Activated T-cell treated with anti-CD3 and anti-CD28 coated beads, Interleukin-2, amount 50 U/mL, for 72 hours (primary cell): ENCODE results near the gene GPBAR1. TPM values are rescaled to one million over a fixed set of nuclear protein-coding genes. Genes with fewer than 3 reads are reported as not detected.

ENCODE experiments used
- ATAC-seq, 2 donors: fragments of 150-1000 bp; cut with Tn5 transposase; replicated peaks in 1 of 2; 2 replicates each; pipeline ENCODE4 v1.10.0; 2021; ENCODE audit warnings: moderate library complexity in 2 of 2, mild to moderate bottlenecking in 1 of 2
- DNase-seq, 2 donors: peaks; one replicate each; pipeline ENCODE4 v3.0.0; 2021 to 2022; ENCODE audit warnings: mixed read lengths in 1 of 2
- H3K27ac Mint-ChIP-seq: one replicate; pipeline ENCODE4 v1.8.0; 2022; ENCODE audit warnings: mild to moderate bottlenecking, moderate library complexity, mixed read lengths
- H3K27me3 Mint-ChIP-seq: one replicate; pipeline ENCODE4 v1.8.0; 2022; ENCODE audit warnings: low read depth, mixed read lengths
- H3K36me3 Mint-ChIP-seq, 2 donors: one replicate each; pipeline ENCODE4 v1.8.0; 2022; ENCODE audit warnings: mixed read lengths in 2 of 2, mild to moderate bottlenecking in 1 of 2; ENCODE audit not compliant: insufficient read depth in 2 of 2
- H3K4me1 Mint-ChIP-seq: one replicate; pipeline ENCODE4 v1.8.0; 2022; ENCODE audit warnings: low read depth, mixed read lengths
- H3K4me3 Mint-ChIP-seq, 2 donors: one replicate each; pipeline ENCODE4 v1.8.0; 2022; ENCODE audit warnings: mild to moderate bottlenecking in 2 of 2, mixed read lengths in 2 of 2, moderate library complexity in 2 of 2
- H3K9me3 Mint-ChIP-seq, 2 donors: one replicate each; pipeline ENCODE4 v1.8.0; 2022; ENCODE audit warnings: mixed read lengths in 2 of 2
- total RNA-seq, 2 donors: library from RNA; stranded (reverse); gene quantifications; one replicate each; pipeline ENCODE4 v1.2.3, GENCODE V29; 2022

Gene GPBAR1
- total RNA-seq, 2 donors from 2014 or later, result 0.76 to 1.4 TPM

DNA sequence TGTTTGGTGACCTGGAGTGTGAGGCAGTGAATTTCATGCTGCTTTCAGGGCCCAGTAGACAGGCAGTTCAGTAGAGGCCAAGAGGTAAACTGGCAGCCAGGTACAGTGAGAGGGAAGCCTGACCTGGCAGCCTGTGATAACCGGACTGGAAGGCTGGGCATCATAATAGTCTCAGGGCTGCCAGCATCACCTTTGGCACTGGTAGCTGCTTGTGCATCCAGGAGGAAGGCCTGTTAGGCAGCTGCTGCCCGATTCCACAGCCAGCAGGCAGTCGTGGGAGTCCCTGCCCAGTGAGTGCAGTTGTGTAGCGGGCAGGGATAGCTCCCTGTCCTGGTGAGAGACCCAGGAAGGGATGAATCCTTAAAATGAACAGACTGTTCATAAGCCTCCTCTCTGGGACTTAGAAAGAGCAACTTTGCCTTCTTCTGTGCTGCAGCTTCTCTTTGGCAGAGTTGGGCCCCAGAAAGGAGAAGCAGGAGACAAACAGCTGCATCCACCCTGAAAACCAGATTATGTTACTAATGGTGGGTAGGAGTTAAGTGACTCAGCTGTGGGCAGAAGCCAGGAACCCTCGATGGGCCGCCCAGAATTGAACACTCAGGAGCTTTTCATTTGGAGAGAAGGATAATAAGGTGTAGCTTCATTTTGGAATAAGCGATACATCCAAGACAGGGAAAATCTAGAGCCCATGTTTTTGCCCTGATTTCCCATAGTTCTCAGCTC lies 8.1 kb upstream of the GPBAR1 start:
- peaks cover 19 to 29% of the 10 kb centered on the region in 2 donors for H3K36me3 Mint-ChIP-seq
- ATAC-seq, result peak; percentile 18 to 25
- no peaks in the 10 kb centered on the region for H3K27me3 Mint-ChIP-seq
- no peaks in the 10 kb centered on the region for H3K9me3 Mint-ChIP-seq
- H3K4me1 Mint-ChIP-seq, result peaks cover 43% of the 10 kb centered on the region
- DNase-seq, result no peak
- peak overlapping the region; percentile 49 for H3K27ac Mint-ChIP-seq
- no peak overlapping the region for H3K4me3 Mint-ChIP-seq

DNA sequence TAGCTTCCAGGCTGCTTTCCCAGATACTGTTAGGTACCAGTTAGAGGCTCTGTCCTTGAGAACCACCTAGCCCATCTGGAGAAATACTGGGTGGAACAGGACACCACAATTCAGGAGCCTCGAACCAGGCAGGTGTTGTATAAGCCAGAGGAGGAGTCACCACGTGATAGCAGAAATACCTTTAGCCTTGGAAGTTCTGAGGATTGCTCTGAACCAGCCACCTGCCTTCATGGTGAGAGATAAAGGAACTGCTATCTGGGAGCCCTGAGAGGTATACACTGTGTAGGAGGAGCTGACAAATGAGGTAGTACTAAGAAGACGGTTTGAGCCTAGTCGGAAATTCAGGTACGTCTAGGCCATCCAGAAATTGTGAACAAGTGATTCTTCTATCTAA lies 7.6 kb upstream of the GPBAR1 start:
- peaks cover 16 to 27% of the 10 kb centered on the region in 2 donors for H3K36me3 Mint-ChIP-seq
- H3K27me3 Mint-ChIP-seq, result no peaks in the 10 kb centered on the region
- H3K4me3 Mint-ChIP-seq, result no peak overlapping the region
- H3K9me3 Mint-ChIP-seq, result no peaks in the 10 kb centered on the region
- ATAC-seq (no peak), DNase-seq (no peak)
- H3K4me1 Mint-ChIP-seq, result peaks cover 45% of the 10 kb centered on the region
- H3K27ac Mint-ChIP-seq, result peak overlapping the region; percentile 6

DNA sequence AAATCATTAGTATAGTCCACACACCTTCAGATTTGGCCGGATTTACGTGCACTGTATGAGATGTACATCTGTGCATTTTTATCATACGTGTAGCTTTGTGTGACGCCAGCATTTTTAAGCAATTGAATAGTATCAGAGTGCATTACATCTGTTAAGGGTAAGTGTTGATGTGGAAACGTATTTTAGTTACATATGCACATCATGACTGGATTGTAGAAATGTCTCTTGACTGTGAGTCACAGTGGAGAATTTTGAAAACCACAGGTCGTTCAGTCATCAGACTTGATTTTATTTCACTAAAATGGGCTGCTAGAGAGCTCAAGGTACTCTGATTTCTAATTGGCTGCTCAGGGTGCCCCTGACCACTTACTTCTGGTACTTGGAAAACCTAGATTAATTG lies 5.4 kb upstream of the GPBAR1 start:
- peaks cover 9 to 10% of the 10 kb centered on the region in 2 donors for H3K36me3 Mint-ChIP-seq
- H3K4me1 Mint-ChIP-seq, result peaks cover 45% of the 10 kb centered on the region
- DNase-seq (no peak), ATAC-seq (peak; percentile 43)
- no peak overlapping the region for H3K4me3 Mint-ChIP-seq
- H3K9me3 Mint-ChIP-seq, result no peaks in the 10 kb centered on the region
- H3K27me3 Mint-ChIP-seq, result no peaks in the 10 kb centered on the region
- H3K27ac Mint-ChIP-seq, result peak overlapping the region; percentile 61

DNA sequence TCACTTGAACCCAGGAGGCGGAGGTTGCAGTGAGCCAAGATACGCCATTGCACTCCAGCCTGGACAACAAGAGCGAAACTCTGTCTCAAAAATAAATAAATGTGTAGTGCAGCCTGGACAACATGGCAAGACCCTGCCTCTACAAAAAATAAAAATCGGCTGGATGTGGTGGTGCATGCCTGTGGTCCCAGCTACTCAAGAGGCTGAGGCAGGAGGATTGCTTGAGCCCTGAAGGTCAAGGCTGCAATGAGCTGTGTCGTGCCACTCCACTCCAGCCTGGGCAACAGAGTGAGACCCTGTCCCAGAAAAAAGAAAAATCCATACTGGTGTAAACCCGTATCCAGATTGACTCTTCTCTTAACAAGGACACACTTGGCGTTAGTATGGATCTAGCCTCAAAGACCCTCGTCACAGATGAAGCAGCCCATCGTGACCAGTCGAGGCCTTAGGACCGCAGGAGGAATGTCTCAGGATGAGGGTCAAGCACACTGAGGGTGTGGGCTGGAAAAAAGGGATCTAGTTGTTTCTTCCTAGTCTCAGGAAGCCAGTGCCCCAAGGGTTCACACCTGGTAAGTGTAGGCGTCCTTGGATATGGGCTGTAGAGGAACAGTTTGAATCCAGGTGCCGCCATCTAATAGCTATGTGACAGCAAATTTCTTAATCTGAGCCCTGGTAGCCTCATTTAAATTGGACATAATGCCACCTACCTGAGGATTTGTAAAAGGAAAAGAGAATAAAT lies 4.0 kb upstream of the GPBAR1 start:
- Mint-ChIP-seq H3K4me1 (peaks cover 45% of the 10 kb centered on the region), H3K9me3 (no peaks in the 10 kb centered on the region), H3K36me3 (peaks cover 7 to 9% of the 10 kb centered on the region in 2 donors), H3K27ac (peak overlapping the region; percentile 36), H3K4me3 (no peak overlapping the region), H3K27me3 (no peaks in the 10 kb centered on the region)
- ATAC-seq, result no peak
- no peak for DNase-seq

DNA sequence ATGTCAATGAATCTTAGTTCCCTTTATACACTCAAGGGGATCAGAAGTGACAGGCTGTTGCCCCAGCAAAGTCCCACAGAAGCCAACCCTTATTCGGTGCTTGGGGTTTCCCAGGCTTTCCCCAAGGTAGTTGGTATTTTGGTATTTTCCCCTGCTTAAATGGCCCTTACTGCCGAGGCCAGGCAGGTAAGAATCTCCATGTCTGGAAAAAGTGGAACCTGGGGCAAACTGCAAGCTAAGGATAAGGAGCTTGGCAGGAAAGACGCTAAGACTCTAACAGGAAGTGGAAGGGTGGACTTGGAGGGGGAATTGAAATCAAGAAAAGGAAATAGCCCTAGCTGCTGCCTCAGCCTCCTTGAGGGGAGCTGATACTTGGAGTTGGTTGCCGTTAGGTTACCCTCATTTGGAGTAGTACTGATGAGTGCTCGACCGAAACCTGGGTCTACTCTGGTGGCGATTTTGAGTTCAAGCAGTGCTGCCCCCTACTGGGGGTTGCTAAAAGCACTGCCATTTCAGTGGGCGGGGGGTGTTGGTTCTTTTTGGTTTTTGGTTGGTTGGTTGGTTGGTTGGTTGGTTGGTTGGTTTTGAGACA lies 3.3 kb upstream of the GPBAR1 start:
- ATAC-seq, result peak; percentile 66 to 72
- Mint-ChIP-seq H3K4me3 (peak overlapping the region; percentile 45 to 56), H3K36me3 (peaks cover 6 to 7% of the 10 kb centered on the region in 2 donors)

DNA sequence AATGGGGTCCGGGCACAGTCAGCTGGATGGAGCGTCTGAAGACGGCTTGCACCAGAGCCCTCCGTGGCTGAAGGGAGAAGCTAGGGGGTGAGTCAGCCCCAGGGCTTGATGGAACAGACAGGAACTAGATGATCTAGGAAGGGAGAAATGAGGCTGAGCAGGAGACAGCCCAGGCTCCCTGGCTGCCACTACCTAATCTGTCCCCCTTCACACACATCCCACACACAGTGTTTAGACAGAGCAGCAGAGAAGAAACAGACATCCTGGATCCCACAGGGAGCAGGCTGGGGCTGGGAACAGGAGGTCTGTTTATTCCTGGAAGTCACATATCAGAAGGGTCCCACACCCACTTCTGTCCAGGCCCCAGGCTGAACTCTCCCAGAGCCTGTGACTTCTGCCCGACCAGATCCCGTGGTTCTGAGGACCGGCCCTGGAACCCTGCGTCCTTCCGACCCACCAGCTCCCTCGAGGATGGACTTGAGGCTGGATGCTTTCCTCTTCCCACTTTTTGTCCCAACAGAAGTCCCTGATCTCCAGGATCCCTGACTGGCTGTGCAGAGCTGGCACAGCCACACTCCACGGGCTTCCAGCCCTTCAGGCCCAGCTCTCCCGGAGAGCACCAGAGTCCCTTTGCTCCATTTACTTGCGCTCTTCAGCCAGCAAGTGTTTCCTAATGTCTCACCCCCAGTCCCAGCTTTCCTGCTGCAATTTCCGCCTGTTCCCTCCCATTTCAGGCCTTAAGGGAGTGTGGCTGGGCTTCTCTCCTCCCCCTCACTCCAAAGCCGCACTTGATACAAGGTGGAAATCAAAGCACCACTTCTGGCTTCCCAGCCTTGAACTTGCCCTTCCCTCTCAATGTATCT lies 1.5 kb upstream of the GPBAR1 start:
- no peak for DNase-seq
- no peaks in the 10 kb centered on the region for H3K9me3 Mint-ChIP-seq
- no peak overlapping the region for H3K4me3 Mint-ChIP-seq
- H3K4me1 Mint-ChIP-seq, result peaks cover 37% of the 10 kb centered on the region
- ATAC-seq, result no peak
- peak overlapping the region; percentile 85 for H3K27ac Mint-ChIP-seq
- no peaks in the 10 kb centered on the region for H3K27me3 Mint-ChIP-seq
- peaks cover 1 to 6% of the 10 kb centered on the region in 2 donors for H3K36me3 Mint-ChIP-seq

More for the DNA sequence above, 3.3 kb upstream of the GPBAR1 start:
- peak overlapping the region; percentile 90 for H3K27ac Mint-ChIP-seq
- peaks cover 41% of the 10 kb centered on the region for H3K4me1 Mint-ChIP-seq
- DNase-seq, result peak; percentile 74 to 84
- no peaks in the 10 kb centered on the region for H3K27me3 Mint-ChIP-seq
- no peaks in the 10 kb centered on the region for H3K9me3 Mint-ChIP-seq

DNA sequence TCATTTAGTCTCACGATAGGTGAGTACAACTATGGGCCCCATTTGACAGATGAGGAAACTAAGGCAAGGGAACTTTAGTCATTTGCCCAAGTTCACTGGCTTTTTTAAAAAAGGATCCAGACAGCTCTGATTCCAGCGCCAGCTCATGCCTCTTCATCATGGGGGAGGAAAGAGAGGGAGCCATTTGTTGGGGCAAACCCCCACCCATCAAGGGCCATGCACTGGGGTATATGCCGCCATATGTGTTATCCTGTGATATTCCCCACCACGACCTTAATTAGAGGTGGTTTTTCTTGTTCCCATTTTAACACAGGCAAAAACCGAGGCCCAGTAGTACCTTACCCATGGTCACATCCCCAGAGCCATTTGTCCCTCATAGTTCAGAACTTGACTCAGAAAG lies 649 bp upstream of the GPBAR1 start:
- Mint-ChIP-seq H3K27ac (no peak overlapping the region), H3K9me3 (no peaks in the 10 kb centered on the region), H3K4me3 (no peak overlapping the region), H3K27me3 (no peaks in the 10 kb centered on the region), H3K36me3 (peaks cover 1 to 4% of the 10 kb centered on the region in 2 donors), H3K4me1 (peaks cover 31% of the 10 kb centered on the region)
- ATAC-seq, result no peak
- DNase-seq, result no peak

DNA sequence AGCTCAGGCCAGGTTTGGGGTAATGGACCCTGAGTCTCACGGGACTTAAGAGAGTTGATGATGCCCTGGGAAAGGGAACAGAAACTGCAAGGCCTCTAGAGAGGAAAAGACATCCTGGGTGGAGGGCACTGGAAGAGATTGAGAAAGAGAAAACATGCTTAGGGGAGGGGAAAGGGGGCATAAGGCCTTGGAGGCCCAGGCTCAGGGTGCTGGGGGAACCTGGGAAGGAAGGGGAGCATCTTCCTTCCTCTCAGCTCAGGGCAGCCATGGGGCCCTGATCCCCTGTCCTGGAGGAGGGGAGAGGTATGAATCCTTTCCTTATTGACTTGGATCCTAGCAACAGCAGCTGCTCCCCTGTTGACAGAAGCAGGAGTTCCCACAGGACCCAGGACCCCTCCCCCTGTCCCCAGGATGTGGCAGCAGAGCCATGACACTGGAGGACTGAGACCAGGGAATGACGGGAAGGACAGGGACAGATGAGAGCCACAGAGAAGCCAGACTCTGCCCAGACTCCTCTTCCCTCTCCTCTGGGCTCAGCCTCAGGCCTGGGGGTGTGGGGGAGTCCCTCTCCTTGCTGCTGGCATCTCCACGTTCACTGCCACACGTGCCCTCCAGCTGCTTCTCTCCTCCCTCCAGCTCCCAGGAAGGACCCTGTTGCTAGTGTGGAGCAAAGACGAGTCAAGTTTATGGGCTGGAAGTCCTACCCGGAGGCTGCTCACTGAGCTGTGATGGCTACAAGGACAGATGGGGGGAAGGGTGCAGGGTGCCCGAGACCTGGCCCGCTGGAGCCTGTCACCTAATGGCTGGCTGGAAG lies 815 bp downstream of the GPBAR1 start:
- Mint-ChIP-seq H3K4me3 (no peak overlapping the region), H3K9me3 (no peaks in the 10 kb centered on the region), H3K36me3 (peaks cover 0 to 6% of the 10 kb centered on the region in 2 donors), H3K27me3 (no peaks in the 10 kb centered on the region), H3K4me1 (peaks cover 19% of the 10 kb centered on the region), H3K27ac (peak overlapping the region; percentile 38)
- no peak for DNase-seq
- no peak for ATAC-seq

DNA sequence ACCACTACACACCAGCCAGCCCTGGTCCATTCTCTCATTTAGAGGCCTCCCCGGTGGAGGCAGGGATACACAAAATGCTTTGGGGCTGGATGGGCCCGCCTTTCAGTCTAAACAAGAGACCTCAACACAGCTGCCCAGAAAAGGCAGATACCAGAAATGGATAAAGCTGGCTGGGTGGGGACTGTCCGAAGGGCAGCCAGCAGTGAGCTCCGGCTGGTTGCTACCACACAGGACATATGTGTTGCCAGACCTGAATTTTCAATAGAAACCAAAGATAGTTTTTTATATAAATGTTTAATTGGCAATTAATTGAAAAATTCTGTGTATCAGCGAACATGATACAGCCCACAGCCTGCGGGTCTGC lies 1.4 kb downstream of the GPBAR1 start:
- Mint-ChIP-seq H3K27me3 (no peaks in the 10 kb centered on the region), H3K9me3 (no peaks in the 10 kb centered on the region), H3K4me3 (no peak overlapping the region), H3K4me1 (peaks cover 17% of the 10 kb centered on the region), H3K27ac (peak overlapping the region; percentile 38), H3K36me3 (peaks cover 0 to 6% of the 10 kb centered on the region in 2 donors)
- DNase-seq (no peak), ATAC-seq (no peak)

DNA sequence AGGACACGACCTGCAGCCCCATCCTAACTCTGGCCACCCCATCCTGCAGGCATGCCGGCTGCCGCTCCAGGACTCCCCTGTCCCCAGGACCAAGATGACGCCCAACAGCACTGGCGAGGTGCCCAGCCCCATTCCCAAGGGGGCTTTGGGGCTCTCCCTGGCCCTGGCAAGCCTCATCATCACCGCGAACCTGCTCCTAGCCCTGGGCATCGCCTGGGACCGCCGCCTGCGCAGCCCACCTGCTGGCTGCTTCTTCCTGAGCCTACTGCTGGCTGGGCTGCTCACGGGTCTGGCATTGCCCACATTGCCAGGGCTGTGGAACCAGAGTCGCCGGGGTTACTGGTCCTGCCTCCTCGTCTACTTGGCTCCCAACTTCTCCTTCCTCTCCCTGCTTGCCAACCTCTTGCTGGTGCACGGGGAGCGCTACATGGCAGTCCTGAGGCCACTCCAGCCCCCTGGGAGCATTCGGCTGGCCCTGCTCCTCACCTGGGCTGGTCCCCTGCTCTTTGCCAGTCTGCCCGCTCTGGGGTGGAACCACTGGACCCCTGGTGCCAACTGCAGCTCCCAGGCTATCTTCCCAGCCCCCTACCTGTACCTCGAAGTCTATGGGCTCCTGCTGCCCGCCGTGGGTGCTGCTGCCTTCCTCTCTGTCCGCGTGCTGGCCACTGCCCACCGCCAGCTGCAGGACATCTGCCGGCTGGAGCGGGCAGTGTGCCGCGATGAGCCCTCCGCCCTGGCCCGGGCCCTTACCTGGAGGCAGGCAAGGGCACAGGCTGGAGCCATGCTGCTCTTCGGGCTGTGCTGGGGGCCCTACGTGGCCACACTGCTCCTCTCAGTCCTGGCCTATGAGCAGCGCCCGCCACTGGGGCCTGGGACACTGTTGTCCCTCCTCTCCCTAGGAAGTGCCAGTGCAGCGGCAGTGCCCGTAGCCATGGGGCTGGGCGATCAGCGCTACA lies 2.1 kb downstream of the GPBAR1 start:
- H3K9me3 Mint-ChIP-seq, result no peaks in the 10 kb centered on the region
- peak overlapping the region in 1 of 2 donors; percentile 6 for H3K4me3 Mint-ChIP-seq
- peak in 1 of 2 donors; percentile 8 for ATAC-seq
- no peaks in the 10 kb centered on the region for H3K27me3 Mint-ChIP-seq
- DNase-seq, result no peak
- H3K4me1 Mint-ChIP-seq, result peaks cover 16% of the 10 kb centered on the region
- H3K27ac Mint-ChIP-seq, result no peak overlapping the region
- H3K36me3 Mint-ChIP-seq, result peaks cover 0 to 10% of the 10 kb centered on the region in 2 donors

DNA sequence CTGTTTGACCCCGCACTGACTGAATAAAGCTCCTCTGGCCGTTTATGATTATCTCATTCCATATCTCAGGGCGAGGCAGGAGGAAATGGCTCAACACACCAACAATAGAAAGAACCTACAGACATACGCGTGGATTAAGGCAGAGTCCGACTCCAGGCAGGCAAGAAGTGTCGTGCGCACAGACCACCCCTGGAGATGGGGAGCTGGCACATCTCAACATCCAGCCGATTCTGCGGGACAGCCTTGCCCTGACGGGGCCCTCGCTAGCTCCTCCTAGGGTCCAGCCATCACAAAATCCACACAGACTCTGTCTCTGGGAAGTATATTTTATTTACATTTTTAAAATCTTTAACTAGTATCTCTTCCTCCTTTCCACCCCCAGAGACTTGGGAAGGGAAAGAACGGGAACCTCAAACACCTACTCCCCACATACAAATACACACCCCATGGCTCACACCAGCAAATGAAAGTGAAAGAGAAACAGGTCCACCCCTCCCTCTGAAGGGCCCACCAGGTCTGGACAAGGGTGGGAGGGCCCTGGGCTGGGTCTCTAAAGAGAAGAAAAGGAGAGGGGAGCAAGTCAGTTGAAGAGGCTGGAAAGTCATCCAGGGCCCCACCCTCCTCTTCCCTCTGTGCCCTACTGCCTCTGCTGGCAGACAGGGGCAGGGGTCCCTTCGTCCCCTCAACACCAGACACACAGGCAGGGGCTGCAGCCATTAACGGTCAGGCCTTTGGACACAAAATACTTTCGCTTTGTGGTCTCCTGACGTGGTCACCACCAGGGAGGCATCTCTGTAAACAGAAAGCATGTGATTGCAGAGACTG lies 3.2 kb downstream of the GPBAR1 start:
- peak; percentile 19 to 21 for ATAC-seq
- Mint-ChIP-seq H3K9me3 (no peaks in the 10 kb centered on the region), H3K36me3 (peaks cover 0 to 10% of the 10 kb centered on the region in 2 donors), H3K27ac (peak overlapping the region; percentile 67), H3K27me3 (no peaks in the 10 kb centered on the region), H3K4me3 (no peak overlapping the region), H3K4me1 (peaks cover 21% of the 10 kb centered on the region)
- DNase-seq, result no peak
